DOHH2 (cell line): ENCODE data around the gene TUBB4A.

Experiments
- CTCF ChIP-seq: fragments of 200-600 bp; sonication (generic); IDR thresholded peaks from one replicate; pipeline ENCODE4 v1.5.1; 2014; ENCODE audit warnings: antibody characterized with exemption, mild to moderate bottlenecking, low read depth, low read length; ENCODE audit not compliant: poor library complexity, severe bottlenecking
- EZH2phosphoT487 ChIP-seq: fragments of 200-600 bp; sonication (generic); IDR thresholded peaks from 2 replicates; pipeline ENCODE4 v1.6.1; 2017; ENCODE audit warnings: borderline replicate concordance, mild to moderate bottlenecking, antibody characterized with exemption, low read length, moderate library complexity, mixed read lengths

GRCh38 chr19:6484831-6485230 is 17.3 kb downstream of the TUBB4A start:
- TF ChIP-seq CTCF (no peak), EZH2phosphoT487 (no peak)
